Measurements from ENCODE around the gene LRMDA.

DNA sequence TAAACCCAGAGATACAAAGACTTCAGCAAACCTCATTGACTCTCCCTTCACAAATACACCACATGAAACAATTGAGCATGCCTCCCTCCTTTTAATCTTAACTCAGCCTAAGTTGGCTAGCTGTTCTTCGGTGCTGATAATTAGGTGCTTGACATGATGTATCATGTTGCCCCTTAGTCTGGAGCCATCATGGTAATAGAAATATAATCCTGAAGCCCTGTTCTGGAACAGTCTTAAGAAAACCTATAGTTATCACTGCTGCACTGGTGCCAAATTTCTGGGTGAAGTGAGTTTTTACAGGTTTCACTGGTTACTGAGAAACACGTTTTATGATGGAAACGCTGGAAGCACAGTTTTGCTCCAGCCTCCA lies 306.1 kb downstream of the LRMDA start:
- TF ChIP-seq, protein P1, sequence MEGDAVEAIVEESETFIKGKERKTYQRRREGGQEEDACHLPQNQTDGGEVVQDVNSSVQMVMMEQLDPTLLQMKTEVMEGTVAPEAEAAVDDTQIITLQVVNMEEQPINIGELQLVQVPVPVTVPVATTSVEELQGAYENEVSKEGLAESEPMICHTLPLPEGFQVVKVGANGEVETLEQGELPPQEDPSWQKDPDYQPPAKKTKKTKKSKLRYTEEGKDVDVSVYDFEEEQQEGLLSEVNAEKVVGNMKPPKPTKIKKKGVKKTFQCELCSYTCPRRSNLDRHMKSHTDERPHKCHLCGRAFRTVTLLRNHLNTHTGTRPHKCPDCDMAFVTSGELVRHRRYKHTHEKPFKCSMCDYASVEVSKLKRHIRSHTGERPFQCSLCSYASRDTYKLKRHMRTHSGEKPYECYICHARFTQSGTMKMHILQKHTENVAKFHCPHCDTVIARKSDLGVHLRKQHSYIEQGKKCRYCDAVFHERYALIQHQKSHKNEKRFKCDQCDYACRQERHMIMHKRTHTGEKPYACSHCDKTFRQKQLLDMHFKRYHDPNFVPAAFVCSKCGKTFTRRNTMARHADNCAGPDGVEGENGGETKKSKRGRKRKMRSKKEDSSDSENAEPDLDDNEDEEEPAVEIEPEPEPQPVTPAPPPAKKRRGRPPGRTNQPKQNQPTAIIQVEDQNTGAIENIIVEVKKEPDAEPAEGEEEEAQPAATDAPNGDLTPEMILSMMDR (IDR thresholded peaks at IDR 0.05): no peak
- TF ChIP-seq EZH2 (IDR thresholded peaks at IDR 0.05): no peak

Measured in neural progenitor cell (in vitro differentiated cells).